IPS-20b (cell line): Measurements from ENCODE around the gene NRCAM.

Experiments used
- H3K27ac ChIP-seq: one replicate; pipeline ENCODE4 v1.5.1; 2013; ENCODE audit warnings: low read length
- H3K27me3 ChIP-seq: 2 replicates; pipeline ENCODE4 v1.6.1; 2013; ENCODE audit warnings: mild to moderate bottlenecking, low read length, inconsistent platforms; ENCODE audit not compliant: insufficient read depth
- H3K36me3 ChIP-seq: 2 replicates; pipeline ENCODE4 v1.6.1; 2013; ENCODE audit warnings: low read depth, mild to moderate bottlenecking, inconsistent platforms, low read length, moderate library complexity; ENCODE audit not compliant: insufficient read depth
- H3K4me1 ChIP-seq: 2 replicates; pipeline ENCODE4 v1.6.1; 2013; ENCODE audit warnings: mild to moderate bottlenecking, control low read depth, inconsistent platforms, low read length, moderate library complexity; ENCODE audit not compliant: insufficient read depth
- H3K4me3 ChIP-seq: 2 replicates; pipeline ENCODE4 v1.5.1; 2013; ENCODE audit warnings: mild to moderate bottlenecking, low read length, inconsistent platforms
- H3K9ac ChIP-seq: 2 replicates; pipeline ENCODE4 v1.6.1; 2013; ENCODE audit warnings: low read depth, mild to moderate bottlenecking, inconsistent platforms, low read length, moderate library complexity
- H3K9me3 ChIP-seq: 2 replicates; pipeline ENCODE4 v1.6.1; 2013; ENCODE audit warnings: mild to moderate bottlenecking, low read depth, low read length, inconsistent platforms; ENCODE audit not compliant: insufficient read depth

NRCAM gene

DNA sequence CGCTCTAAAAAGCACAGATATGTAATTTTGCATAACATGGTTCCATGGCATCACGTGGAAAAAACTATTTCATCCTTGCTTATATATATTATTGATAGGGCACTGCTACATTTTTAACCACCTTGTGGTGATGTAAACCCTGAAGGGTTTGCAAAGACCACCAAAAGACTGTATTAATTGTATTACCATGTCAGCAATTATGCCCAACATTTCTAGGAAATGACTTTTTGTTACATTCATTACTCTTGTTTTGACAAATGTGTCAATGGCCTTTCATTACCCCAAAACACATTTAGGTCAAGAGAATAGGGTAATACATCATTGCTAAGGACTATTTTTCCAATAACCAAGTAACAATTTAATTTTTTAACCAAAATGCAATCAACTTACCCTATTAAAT is 142.2 kb downstream of the NRCAM start:
- Histone ChIP-seq H3K4me3 (no peak overlapping the region), H3K4me1 (peaks cover 18% of the 10 kb centered on the region), H3K9ac (no peak overlapping the region), H3K9me3 (no peaks in the 10 kb centered on the region), H3K27me3 (no peaks in the 10 kb centered on the region), H3K27ac (no peak overlapping the region), H3K36me3 (no peaks in the 10 kb centered on the region)

DNA sequence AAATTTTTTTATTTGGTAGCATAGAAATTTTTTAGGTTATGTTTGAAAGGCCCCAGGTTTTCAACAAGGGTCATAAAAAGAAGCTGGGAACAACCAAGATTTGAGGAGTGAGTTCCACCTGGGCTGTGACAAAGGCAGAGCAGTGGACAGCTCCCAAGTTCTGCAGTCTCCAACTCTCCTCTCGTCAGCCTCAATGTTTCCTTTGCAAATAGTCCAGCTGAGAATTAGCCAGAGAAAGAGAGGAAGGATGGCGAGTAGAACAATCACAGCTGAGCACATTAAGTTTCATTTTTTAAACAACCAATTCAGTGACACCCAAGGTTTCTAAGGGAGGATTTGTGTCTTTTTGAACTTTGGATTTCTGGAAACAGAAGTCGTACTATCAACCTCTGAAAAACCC is 143.2 kb downstream of the NRCAM start:
- Histone ChIP-seq H3K9me3 (no peaks in the 10 kb centered on the region), H3K4me1 (peaks cover 23% of the 10 kb centered on the region), H3K27ac (no peak overlapping the region), H3K27me3 (no peaks in the 10 kb centered on the region), H3K36me3 (no peaks in the 10 kb centered on the region), H3K4me3 (no peak overlapping the region), H3K9ac (no peak overlapping the region)

DNA sequence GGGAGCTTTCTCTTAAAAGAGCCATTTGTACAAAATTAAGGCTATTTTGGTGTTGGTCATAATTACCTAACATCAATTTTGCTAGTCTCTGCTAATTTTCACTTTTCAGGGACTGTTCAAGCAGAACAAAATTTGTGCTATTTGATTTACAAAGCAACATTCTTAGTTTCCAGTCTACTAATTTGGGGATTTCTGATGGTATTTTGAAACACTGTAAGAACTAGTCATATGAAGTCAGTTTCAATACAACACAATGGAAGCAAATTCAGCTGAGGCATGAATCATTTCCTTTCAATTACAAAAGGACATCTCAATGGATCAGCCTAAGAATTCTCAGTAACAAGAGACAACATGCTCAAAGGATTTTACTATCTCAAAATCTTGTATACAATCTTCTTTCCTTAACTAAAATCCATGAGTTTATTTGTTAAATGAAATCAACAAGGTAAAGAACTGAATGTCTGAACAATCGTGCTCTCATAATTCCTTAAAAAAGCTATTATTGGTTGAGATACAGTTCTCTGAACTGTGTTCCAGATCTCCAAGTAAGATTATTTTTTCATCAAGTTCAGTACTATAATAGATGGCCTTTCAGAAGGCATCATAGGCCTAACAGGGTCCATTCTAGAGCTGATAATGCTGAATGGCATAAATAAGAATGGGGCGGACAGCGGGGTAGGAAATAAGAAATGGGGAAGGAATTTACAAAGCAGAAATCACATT is 144.6 kb downstream of the NRCAM start:
- Histone ChIP-seq H3K9ac (no peak overlapping the region), H3K27ac (no peak overlapping the region), H3K4me1 (peaks cover 27% of the 10 kb centered on the region), H3K36me3 (no peaks in the 10 kb centered on the region), H3K4me3 (no peak overlapping the region), H3K27me3 (no peaks in the 10 kb centered on the region), H3K9me3 (no peaks in the 10 kb centered on the region)

DNA sequence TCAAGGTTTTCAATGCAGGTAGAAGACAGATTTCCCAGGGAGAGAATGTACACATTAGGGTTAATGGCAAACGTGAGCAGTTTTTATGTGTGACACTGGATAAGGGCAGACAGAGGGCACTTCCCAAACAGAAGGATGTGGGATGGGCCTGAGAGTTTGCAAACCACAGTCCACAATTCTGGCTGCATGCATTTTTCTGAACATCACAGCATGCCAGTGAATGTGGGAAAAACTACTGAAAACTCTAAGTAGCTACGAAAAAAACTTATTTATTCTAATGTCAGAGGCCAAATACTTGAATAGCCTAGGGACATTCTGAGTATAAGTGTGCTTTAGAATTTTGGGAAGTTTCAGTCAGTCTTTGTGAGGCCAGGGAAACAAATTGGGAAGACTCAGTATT is 145.9 kb downstream of the NRCAM start:
- Histone ChIP-seq H3K9me3 (no peaks in the 10 kb centered on the region), H3K36me3 (no peaks in the 10 kb centered on the region), H3K4me3 (no peak overlapping the region), H3K4me1 (peaks cover 27% of the 10 kb centered on the region), H3K9ac (no peak overlapping the region), H3K27ac (no peak overlapping the region), H3K27me3 (no peaks in the 10 kb centered on the region)

DNA sequence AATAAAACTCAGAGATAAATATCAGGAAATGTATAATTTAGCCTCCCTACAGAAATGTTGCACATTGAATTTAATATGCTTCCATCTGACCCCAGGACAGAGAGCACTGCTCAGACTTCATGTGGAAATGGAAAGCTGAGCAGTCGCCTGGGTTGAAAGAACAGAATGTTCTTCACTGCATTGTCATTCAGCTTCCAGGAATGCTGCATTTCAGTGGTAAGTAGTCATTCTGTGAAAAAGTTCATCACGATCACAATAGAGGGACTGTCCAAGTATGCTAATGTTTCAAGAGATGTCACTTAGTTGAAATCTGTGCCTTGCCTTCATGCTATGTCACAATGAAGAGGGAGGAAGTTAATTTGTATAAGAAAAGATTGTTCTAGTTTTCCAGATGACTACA is 147.3 kb downstream of the NRCAM start:
- Histone ChIP-seq H3K9me3 (no peaks in the 10 kb centered on the region), H3K9ac (no peak overlapping the region), H3K4me1 (peaks cover 27% of the 10 kb centered on the region), H3K27me3 (no peaks in the 10 kb centered on the region), H3K4me3 (no peak overlapping the region), H3K36me3 (no peaks in the 10 kb centered on the region), H3K27ac (no peak overlapping the region)

DNA sequence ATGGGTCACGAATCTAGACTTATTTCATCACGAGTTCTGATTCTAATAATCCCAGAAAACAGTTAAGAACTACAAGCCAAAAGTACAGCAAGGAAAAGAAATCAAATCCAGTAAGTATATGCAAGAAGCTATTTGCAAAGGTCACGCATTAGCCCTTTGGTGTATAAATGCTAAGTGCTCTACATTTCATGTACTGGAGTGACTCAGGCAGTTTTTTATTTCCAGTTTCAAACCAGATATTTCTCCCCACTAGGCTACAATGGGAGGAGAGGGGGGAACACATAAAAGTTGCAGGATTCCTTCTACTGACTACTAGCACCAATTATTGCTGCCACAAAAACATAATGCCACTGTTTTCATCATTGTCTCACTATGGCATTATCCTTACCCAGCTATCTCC is 148.0 kb downstream of the NRCAM start:
- Histone ChIP-seq H3K27ac (no peak overlapping the region), H3K27me3 (no peaks in the 10 kb centered on the region), H3K4me3 (no peak overlapping the region), H3K4me1 (peaks cover 27% of the 10 kb centered on the region), H3K9me3 (no peaks in the 10 kb centered on the region), H3K9ac (no peak overlapping the region), H3K36me3 (no peaks in the 10 kb centered on the region)

DNA sequence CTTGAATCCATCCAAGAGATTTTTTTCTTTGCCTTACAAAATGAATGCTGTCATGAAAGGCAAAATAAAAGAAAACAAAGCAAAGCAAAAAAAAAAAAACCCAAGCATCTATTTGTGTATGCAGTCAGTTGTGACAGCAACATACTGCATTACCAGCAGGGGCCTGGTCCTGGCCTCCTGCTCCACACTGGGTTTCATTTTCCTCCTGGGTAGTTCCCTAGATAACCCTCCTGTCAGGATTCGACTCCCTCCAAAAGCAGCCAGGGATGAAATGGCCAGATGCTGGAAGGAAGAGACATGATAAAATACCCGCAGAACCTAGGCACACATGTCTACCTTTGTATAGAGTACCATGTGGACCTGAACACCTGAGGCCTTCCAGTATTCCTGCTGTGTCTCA is 148.6 kb downstream of the NRCAM start:
- H3K36me3 ChIP-seq = no peaks in the 10 kb centered on the region
- no peak overlapping the region for H3K27ac ChIP-seq
- peaks cover 27% of the 10 kb centered on the region for H3K4me1 ChIP-seq
- H3K9me3 ChIP-seq = no peaks in the 10 kb centered on the region
- H3K27me3 ChIP-seq = no peaks in the 10 kb centered on the region
- no peak overlapping the region for H3K9ac ChIP-seq
- no peak overlapping the region for H3K4me3 ChIP-seq

DNA sequence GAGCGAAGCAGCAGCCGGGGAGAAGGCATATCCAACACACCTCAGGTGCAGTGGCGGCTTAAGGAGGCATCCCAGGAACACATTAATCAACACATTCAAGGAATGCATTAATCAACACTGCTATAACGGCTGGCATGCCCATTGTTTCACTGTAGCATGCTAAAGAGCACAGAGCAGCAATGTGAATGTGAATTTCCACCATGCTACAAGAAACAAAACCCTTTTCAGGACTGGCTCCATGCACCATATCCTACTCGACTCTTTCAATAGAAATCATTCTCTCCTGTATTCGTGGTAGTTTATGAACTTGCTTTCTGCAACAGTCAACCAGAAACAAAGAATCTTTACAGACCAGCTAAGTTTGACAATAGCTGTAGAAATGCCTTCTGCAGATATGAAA is 149.0 kb downstream of the NRCAM start:
- H3K27ac ChIP-seq = no peak overlapping the region

DNA sequence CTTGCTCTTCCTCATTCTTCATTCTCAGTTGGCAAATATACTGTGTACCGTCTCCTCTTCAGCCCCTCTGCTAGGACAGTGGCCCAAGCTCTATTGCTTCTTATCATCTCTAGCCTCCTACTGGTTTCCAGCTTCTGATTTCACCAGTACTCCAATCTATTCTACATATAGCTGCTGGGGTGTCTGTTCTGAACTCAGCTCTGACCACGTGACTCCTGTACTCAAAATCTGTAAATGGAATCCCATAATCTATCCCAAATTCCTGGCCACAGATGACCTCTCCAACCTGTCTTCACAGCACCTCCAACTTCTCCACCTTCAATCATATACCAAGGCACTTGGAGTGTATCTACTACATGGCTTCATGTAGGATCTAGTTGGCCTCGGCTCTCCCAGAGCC is 152.9 kb downstream of the NRCAM start:
- Histone ChIP-seq H3K36me3 (no peaks in the 10 kb centered on the region), H3K4me3 (no peak overlapping the region), H3K9ac (no peak overlapping the region), H3K27ac (no peak overlapping the region), H3K4me1 (peaks cover 4% of the 10 kb centered on the region), H3K9me3 (no peaks in the 10 kb centered on the region), H3K27me3 (no peaks in the 10 kb centered on the region)

More for the DNA sequence above, 149.0 kb downstream of the NRCAM start:
- Histone ChIP-seq H3K9ac (no peak overlapping the region), H3K36me3 (no peaks in the 10 kb centered on the region), H3K4me3 (no peak overlapping the region), H3K27me3 (no peaks in the 10 kb centered on the region), H3K4me1 (peaks cover 27% of the 10 kb centered on the region), H3K9me3 (no peaks in the 10 kb centered on the region)

DNA sequence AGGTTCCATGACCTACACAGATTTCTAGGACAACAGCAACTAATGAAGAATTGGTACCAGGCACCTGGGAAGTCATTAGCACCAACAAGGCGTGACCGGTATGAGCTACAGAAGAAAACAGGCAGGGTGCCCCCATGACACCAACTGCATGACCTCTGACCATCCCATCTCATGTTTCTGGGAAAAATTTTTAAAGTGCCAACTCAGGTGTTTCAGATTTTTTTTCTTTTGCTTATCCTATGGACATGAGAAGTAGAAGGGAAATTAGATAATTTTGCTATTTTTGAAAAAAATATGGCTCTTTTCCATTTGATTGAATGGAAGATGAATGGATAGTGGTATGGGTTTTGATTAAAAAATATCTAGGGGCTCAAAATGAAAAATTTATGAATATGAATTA is 154.8 kb downstream of the NRCAM start:
- no peaks in the 10 kb centered on the region for H3K36me3 ChIP-seq
- no peak overlapping the region for H3K27ac ChIP-seq
- H3K27me3 ChIP-seq = no peaks in the 10 kb centered on the region
- H3K4me3 ChIP-seq = no peak overlapping the region
- no peaks in the 10 kb centered on the region for H3K9me3 ChIP-seq
- H3K9ac ChIP-seq = no peak overlapping the region
- no peaks in the 10 kb centered on the region for H3K4me1 ChIP-seq

DNA sequence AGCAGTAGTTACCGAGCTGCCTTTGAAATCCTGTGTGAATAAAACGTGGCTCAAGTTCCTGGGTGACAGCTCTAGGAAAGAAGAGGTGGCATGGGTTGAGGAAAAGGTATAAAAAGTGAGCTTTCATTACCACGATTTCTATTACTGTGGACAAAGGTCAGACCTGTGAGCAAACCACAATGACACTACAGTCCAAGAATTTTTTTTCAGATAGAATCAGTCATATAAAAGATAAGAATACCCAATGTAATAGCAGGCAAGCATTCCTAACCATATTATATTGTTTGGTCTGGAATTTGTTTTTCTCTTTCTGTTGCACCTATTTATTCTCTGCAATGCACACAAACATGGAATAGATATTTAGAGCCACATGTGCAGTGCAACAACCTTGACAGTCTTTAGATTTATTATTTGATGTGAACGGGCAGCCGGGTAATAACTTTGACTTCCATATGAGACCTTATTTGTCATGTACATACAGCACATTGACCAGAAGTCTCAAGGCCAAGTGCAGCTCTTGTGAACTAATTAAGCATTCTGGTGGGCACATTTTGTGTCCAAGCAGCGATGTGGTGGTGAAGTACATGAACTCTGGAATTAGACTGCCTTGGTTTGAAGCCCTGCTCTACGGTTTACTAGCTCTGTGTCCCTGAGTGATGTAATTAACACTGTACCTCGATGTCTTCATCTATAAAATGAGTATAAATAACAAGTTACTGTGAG is 156.8 kb downstream of the NRCAM start:
- Histone ChIP-seq H3K9ac (no peak overlapping the region), H3K27ac (no peak overlapping the region), H3K36me3 (no peaks in the 10 kb centered on the region), H3K9me3 (no peaks in the 10 kb centered on the region), H3K27me3 (no peaks in the 10 kb centered on the region), H3K4me3 (no peak overlapping the region), H3K4me1 (no peaks in the 10 kb centered on the region)

DNA sequence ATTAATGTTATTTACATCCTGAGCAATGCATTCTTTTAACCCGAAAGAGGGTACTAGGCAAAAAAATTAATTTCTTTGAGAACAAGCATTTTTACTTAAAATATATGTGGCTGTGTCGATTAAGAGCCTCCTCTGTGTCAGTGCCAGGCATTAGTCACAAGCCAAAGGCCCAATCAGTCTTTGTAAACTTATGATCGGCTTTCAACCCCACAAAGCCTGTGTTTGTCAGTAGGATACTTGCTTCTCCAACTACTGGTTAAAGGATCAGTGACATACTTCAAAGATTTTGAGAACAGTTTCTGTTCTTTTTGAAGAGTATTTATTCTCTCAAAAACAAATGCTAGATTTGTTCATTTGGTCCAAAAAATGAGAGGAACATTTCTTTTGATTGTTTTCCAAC is 159.3 kb downstream of the NRCAM start:
- no peaks in the 10 kb centered on the region for H3K9me3 ChIP-seq
- H3K36me3 ChIP-seq = no peaks in the 10 kb centered on the region
- no peak overlapping the region for H3K9ac ChIP-seq

More for the DNA sequence above, 159.3 kb downstream of the NRCAM start:
- no peaks in the 10 kb centered on the region for H3K4me1 ChIP-seq
- no peaks in the 10 kb centered on the region for H3K27me3 ChIP-seq
- no peak overlapping the region for H3K27ac ChIP-seq
- no peak overlapping the region for H3K4me3 ChIP-seq
